ENCODE results near the gene CACHD1.

GRCh38 chr1:64508629-64509028, 38.7 kb downstream of the CACHD1 start:
- TF ChIP-seq CTCF (IDR thresholded peaks at IDR 0.05) = no peak
- no peak for TF ChIP-seq POLR2A (IDR thresholded peaks at IDR 0.05)
